HG02759 (cell line): Measurements from ENCODE around the gene PHF1.
A peak's percentile ranks its signal among the peaks of the same experiment; 100 is the strongest.

Source experiments
- ATAC-seq: cut with Tn5 transposase; IDR thresholded peaks from one replicate; pipeline ENCODE4 v1.9.1; 2021; ENCODE audit warnings: mild to moderate bottlenecking, moderate library complexity; ENCODE audit not compliant: unreplicated experiment

PHF1 gene

DNA sequence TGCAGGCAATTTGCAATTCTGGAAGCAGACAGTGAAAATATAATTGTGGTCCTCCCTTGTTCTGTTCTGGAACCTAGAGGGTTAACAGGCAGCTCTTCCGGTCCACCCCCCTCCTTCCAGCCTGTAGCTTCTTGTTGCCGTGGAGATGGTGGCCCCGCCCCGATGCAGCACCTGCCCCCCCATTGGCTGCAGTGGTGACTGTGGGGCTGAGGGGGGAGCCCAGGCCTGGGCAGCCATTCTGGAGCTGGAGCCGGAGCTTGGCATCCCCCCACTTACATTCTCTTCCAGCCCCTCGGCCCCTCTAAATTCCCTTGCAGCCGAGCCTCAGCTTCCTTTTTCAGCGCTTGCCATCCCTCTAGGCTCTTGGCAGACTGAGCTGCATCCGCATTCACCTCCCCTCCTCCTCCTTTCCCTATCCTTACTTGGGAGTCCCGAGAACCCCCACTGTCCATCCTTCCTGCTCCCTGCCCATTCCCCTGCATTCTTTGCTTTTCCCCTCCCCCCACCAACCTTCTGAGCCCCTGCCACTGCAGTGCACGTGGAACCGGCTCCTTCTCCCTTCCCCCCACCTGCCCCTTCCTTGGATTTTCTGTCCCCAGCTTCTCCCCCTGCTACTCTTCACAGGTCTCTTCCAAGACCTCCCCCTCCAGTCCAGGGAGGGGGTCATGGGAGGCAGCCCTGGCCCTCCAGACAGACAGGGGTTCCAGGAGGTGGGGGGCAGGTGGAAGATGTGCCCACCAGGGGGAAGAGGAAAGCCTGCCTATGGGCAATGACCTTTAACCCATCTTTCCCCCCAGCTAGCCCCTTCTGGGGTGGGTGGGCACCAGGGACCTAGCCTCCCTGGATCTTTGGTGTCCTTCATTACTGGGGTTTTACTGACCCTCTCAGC, 20.4 kb downstream of the PHF1 start:
- ATAC-seq = peak; percentile 47

DNA sequence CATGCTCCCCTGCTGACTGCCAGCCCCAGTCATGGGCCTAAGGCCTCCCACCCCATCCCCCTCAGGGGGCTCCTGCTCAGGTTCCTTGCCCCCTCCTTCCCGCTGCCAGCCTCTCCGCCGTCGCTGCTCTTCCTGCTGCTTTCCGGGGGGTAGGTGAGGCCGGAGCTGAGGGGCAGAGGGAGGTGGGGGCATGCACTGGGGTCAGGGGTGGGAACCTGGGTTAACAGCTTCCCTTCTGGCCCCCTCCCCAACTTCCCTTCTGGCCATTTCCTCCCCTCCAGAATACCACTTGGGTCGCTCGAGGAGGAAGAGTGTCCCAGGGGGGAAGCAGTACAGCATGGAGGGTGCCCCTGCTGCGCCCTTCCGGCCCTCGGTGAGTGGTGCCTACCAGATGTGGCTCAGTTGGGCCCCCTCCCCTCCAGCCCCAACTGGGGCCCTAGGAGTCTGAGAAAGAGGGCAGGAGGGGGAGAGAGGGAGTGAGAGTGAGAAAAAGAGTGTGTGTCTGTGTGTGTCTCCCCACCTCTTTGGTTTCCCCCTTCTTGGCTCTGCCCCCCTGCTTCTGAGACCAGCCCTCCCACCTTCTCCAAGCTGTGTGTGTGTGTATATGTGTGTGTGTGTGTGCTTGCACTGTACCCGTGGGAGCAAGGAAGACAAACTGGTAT, 21.2 kb downstream of the PHF1 start:
- no peak for ATAC-seq

DNA sequence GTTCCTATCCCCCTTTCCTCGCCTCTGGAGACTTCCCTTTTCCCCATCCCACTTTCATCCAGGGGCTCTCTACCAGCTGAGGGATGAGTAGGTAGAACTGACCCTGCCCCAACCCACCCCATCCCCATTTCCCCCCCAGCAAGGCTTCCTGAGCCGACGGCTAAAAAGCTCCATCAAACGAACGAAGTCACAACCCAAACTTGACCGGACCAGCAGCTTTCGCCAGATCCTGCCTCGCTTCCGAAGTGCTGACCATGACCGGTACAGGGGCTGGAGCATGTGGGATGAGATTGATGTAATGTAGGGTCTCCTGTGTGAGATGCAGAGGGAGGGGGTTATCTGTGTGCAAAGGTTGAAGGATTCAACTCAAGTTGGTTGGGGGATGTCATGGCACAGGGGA, 21.7 kb downstream of the PHF1 start:
- no peak for ATAC-seq

DNA sequence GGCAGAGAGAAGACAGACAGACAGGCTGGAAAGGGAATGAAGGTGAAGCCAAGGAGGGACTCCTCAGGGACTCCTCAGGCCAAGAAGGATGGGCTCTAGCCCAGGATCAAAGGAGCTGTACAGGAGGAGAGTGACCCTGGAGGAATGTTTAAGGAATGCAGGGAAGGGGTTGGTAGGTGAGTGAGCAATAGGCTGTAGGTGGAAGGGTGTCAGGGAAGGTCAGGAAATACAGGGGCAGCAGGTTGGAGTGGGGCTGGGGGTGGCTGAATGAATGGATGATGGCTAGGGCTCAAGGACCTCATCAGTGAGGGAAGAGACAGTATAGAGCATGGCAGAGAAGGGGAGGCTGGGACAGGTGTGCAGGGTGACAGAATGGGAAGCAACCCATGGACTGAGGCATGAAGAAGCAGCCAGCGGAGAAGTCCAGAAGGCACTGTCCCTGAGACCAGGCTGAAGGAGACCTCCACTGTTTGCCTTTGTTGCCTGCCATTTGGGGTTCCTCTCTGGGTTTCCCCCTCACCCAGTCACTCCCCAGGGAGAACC, 22.3 kb downstream of the PHF1 start:
- no peak for ATAC-seq

DNA sequence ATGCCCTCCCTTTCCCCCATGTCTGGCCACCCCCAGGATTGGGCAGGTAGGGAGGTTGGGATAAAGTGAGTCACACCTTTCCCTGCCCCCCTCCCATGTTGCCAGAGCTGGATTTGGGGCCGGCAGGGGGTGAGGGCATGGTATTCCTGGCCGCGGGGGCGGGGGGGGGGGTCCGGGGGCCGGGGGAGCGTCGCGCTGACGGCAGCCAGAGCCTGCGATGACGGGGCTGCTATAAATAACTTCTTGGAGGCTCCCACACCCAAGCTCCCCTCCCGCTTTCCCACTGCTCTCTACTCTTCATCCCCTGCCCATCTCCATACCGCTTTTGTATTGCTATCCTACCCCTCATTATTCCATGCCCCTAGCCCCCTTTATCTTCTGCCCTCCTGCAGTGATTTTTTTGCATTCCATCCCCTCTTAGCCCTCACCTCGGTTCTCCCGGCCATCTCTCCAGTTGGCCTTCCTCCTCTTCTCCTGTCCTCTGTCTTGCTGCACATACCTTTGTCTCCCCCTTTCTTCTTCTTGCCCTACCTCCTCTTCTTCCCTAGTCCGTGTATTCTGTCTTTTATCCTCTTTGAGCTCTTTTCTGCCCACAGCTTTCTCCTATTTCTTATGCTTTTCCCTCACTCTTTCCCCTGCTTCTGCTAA, 22.9 kb downstream of the PHF1 start:
- ATAC-seq = no peak

DNA sequence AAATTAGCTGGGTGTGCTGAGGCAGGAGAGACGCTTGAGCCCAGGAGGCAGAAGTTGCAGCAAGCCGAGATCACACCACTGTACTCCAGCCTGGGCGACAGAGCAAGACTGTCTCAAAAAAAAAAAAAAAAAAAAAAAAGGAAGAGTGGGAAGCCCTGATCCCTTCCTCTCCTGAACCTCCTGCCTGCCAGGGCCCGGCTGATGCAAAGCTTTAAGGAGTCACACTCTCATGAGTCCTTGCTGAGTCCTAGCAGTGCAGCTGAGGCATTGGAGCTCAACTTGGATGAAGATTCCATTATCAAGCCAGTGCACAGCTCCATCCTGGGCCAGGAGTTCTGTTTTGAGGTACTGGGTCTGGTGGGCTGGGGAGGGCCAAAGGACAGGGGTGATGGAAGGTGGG, 24.1 kb downstream of the PHF1 start:
- no peak for ATAC-seq

DNA sequence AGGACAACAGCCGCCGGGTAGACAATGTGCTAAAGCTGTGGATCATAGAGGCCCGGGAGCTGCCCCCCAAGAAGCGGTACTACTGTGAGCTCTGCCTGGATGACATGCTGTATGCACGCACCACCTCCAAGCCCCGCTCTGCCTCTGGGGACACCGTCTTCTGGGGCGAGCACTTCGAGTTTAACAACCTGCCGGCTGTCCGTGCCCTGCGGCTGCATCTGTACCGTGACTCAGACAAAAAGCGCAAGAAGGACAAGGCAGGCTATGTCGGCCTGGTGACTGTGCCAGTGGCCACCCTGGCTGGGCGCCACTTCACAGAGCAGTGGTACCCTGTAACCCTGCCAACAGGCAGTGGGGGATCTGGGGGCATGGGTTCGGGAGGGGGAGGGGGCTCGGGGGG, 26.9 kb downstream of the PHF1 start:
- ATAC-seq = no peak

DNA sequence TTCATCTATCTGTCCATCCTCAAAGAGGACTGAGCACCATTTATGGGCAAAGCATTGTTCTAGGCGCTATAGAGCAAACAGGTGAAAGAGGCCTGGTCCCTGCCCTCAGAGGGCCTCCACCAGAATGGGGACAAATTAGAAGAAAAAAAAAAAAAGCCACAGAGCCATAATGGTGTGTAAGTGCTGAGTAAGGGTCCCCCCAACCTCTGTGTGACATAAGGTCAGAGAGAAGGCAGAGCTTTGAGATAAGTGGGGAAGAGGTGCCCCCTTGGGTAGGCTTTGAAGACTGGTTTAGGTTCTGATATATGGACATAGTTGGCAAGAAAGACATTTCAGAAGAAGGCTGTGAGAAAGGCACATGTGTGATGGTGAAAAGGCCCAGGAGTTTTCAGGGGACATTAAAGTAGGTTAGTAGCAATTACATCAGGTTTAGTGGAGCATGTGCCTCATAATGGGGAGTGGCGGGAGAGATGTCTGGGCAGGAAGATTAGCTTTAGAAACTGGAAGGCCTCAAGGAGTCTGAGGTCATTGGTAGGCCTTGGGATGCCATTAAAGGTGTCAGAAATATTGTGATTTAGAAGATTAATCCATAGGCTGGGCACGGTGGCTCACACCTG, 28.3 kb downstream of the PHF1 start:
- no peak for ATAC-seq

DNA sequence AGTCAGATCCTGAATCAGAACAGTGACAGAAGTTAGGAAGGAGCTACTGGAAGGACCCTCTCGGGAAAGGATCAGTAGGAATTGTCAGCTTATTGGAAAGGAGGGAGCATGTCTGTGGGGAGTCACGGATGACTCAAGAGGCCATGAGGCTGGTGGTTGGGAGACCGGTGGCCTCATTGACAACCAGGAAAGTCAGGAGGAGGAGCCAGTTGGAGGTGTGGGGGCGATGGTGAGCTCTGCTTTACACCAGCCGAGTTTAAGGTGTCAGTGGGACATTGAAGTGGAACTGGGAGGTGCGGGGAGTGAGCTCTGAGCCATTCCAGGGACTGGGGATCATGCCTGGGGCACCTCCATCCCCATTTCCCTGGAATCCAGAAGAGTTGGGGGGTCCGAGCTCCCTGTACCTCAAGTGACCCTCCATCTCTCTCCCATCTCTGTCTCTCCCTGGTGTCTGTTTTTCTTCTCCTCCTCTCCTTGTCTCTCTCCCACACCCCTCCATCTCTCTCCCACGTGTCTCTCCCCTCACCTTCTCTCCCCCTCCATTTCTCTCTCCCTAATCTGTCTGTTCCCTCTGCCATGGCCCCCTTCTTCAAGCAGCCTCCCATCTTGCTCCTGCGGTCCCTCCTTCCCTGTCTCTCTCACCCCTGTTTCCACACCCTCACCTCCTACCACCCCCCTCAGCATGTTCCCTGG, 29.3 kb downstream of the PHF1 start:
- ATAC-seq = no peak

DNA sequence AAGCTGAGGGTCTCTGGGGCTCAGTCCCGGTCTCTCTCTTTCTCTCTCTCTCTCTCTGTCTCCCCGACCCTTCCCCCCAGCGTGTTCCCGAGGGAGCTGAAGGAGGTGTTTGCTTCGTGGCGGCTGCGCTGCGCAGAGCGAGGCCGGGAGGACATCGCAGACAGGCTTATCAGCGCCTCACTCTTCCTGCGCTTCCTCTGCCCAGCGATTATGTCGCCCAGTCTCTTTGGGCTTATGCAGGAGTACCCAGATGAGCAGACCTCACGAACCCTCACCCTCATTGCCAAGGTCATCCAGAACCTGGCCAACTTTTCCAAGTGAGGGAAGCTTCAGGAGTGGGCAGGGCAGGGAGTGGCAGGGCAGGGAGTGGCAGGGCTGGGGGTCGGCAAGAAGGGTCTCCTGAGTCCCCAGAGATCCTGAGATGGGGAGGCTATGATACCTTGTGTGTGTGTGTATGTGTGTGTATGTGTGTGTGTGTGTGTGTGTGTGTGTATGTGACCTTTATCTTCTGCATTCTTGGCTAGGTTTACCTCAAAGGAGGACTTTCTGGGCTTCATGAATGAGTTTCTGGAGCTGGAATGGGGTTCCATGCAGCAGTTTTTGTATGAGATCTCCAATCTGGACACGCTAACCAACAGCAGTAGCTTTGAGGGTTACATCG, 30.0 kb downstream of the PHF1 start:
- ATAC-seq = no peak

DNA sequence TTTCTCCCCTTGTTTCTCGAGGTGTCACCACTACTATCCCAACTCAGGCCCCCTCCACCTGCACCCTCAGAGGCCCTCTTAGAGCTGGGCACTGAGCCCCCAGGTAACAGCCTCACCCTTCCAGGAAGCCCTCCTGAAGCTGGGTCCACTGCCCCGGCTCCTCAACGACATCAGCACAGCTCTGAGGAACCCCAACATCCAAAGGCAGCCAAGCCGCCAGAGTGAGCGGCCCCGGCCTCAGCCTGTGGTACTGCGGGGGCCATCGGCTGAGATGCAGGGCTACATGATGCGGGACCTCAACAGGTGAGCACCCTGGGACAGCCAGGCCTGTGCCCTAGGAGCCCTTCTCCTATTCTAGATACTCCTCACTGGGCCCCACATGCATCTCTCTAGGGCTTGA, 30.6 kb downstream of the PHF1 start:
- no peak for ATAC-seq

DNA sequence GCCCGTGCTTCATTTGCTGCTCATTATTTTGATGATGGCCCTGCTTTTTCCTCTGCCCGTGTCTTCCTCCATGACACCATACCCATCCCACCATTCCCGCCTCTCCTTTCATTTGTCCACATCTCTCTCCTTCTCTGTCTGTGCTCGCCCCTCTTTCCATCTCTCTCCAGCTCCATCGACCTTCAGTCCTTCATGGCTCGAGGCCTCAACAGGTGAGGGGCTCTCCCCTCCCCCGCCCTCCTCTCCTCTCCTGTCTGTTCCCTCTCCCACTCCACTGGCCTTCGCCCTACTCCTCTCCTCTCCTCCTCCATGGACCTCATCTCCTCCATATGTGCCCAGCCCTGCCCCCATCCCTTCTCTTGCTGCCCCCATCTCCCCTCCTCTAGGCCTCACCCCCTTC, 31.5 kb downstream of the PHF1 start:
- ATAC-seq = no peak

DNA sequence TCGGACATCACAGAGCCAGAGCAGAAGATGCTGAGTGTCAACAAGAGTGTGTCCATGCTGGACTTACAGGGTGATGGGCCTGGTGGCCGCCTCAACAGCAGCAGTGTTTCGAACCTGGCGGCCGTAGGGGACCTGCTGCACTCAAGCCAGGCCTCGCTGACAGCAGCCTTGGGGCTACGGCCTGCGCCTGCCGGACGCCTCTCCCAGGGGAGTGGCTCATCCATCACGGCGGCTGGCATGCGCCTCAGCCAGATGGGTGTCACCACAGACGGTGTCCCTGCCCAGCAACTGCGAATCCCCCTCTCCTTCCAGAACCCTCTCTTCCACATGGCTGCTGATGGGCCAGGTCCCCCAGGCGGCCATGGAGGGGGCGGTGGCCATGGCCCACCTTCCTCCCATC, 32.2 kb downstream of the PHF1 start:
- ATAC-seq = no peak

DNA sequence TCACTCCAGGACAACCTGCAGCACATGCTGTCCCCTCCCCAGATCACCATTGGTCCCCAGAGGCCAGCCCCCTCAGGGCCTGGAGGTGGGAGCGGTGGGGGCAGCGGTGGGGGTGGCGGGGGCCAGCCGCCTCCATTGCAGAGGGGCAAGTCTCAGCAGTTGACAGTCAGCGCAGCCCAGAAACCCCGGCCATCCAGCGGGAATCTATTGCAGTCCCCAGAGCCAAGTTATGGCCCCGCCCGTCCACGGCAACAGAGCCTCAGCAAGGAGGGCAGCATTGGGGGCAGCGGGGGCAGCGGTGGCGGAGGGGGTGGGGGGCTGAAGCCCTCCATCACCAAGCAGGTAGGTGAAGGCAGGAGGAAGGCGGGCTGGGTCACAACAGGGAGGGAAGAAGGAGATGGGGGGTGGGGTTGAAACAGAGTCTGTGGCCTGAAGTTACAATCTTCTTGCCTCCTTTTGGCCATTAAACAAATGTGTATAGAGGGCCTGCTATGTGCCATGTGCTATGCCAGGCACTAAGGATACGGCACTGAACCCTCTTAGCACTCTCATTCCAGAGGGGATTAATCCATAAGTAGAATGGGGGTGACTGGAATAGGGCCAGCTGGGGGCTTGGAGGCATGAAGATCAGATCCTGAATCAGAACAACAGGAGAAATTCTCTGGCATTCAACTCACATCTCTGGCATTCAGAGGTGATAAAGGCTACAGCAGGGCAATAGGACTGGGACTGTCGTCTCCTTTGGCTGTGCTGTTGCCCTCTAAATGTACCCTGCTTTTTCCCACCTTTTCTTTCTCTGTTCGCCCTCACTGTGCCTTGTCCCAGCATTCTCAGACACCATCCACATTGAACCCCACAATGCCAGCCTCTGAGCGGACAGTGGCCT, 33.0 kb downstream of the PHF1 start:
- no peak for ATAC-seq

DNA sequence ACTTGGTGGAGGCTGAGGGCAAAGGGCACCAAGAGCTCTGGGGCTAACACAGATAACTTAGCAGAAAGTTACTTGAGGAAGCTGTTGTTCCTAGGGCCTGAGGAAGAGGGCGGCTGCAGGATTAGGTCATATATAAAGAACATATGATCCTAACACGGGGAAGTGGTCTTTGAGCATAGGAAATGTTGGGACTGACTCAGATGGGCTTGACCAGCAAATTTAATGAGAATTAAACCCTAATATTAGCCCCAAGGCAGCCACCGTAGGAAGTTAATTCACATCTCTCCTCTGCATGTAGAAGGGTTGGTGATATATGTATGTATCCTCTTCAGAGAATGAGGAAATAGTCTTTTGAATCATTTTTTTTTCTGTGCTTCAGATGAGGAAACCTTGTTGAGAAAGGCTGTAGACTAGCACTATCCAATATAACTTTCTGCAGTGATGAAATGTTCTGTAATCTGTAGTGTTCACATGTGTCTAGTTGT, 34.3 kb downstream of the PHF1 start:
- ATAC-seq = no peak

DNA sequence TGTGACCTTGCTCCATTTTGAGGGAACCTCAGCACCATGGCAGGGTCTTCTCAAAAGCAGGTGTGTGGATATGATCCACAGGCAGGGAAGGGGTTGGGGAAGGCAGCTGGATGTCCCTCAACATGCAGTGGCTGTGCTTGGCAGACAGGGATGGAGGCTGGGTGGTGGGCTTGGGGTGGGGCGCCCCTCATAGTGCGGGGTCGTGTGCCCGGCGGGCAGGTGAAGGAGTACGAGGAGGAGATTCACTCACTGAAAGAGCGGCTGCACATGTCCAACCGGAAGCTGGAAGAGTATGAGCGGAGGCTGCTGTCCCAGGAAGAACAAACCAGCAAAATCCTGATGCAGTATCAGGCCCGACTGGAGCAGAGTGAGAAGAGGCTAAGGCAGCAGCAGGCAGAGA, 35.5 kb downstream of the PHF1 start:
- no peak for ATAC-seq

DNA sequence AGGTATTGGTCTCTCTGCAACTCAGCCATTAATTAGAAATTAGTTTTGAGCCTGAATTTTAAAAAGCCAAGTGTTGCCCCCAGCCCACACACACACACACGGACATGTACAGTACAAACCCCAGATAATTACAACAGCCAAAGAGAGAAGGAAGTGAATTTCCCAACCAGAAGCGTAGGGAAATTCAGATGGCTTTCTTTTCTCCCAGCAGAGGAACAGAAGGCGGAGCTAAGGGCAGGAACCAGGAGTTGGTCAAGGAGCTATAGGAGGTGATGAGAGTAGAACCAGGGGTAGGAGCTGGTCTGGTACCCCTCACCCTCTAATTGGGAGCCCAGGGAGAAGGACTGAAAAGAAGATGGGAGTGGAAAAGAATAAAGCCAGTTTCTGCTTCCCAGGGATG, 39.6 kb downstream of the PHF1 start:
- no peak for ATAC-seq

DNA sequence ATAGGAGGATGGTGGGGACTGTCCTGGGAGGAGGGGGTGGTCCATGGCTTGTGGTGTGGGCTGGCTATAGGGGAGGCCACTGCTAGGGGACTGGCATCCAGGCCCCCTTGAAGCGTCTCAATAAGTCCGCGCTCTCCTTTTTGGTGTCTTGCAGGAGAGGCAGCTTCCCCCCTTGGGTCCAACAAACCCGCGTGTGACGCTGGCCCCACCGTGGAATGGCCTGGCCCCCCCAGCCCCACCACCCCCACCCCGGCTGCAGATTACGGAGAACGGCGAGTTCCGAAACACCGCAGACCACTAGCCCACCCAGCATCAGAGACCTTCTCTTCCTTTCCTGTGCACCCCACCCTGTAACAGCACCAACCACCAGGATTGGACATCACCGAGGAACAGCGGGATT, 40.8 kb downstream of the PHF1 start:
- ATAC-seq = no peak

DNA sequence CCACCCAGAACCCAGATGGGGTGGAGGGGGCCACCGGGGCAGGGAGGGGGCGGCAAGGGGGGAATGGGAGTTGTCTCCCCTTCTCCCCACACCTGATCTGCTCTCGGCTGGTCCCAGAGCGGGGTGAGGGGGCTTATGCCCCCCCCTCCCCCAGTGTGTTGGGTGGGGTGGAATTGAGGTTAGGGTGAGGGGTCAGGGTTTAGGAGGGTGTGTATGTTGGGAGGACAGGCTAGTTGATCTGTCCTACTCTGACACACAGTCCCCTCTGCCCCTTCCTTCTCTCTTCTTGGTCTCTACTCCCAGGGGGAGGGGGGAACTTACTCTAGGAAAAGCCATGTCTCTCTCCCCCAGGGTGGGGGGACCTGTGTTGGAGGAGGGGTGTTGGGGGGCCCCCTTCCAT, 41.7 kb downstream of the PHF1 start:
- no peak for ATAC-seq
